ENCODE data around the gene PROP1. TPM values are rescaled to one million over a fixed set of nuclear protein-coding genes. Genes with fewer than 3 reads are reported as not detected.
"Not testable (repeated sequence)": the region's sequence is repeated elsewhere in the genome, so short reads cannot be mapped to it uniquely, and the experiment has no call there.

The PROP1 gene
- total RNA-seq, 1 donor, result not detected

DNA sequence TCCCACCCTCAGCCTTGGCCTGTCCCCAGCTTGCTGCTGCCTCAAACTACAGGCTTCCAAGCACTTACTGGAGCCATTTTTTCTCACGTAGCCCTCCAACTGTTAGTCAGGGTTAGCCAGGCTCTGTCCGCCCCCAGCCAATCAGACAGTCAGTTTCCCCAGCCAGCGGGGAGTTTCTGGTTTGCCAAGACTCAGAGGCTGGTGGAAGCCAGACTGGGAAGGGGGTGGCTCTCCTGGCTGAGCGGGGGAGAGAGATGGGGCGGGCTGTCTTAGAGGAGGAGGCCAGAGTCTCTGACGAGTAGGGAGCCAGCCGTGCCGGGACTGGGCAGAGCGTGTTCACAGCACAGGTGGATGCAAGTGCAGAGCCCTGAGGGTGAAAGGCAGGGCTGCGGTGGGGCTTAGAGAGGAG lies 15.3 kb downstream of the PROP1 start:
- no peak overlapping the region for H3K4me3 ChIP-seq (ENCODE audit: low read depth, low read length)
- TF ChIP-seq, protein P1, sequence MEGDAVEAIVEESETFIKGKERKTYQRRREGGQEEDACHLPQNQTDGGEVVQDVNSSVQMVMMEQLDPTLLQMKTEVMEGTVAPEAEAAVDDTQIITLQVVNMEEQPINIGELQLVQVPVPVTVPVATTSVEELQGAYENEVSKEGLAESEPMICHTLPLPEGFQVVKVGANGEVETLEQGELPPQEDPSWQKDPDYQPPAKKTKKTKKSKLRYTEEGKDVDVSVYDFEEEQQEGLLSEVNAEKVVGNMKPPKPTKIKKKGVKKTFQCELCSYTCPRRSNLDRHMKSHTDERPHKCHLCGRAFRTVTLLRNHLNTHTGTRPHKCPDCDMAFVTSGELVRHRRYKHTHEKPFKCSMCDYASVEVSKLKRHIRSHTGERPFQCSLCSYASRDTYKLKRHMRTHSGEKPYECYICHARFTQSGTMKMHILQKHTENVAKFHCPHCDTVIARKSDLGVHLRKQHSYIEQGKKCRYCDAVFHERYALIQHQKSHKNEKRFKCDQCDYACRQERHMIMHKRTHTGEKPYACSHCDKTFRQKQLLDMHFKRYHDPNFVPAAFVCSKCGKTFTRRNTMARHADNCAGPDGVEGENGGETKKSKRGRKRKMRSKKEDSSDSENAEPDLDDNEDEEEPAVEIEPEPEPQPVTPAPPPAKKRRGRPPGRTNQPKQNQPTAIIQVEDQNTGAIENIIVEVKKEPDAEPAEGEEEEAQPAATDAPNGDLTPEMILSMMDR (IDR thresholded peaks at IDR 0.05; ENCODE audit: insufficient read depth, low read length), result no peak
- peak; percentile 30 for DNase-seq (ENCODE audit: low read depth)

DNA sequence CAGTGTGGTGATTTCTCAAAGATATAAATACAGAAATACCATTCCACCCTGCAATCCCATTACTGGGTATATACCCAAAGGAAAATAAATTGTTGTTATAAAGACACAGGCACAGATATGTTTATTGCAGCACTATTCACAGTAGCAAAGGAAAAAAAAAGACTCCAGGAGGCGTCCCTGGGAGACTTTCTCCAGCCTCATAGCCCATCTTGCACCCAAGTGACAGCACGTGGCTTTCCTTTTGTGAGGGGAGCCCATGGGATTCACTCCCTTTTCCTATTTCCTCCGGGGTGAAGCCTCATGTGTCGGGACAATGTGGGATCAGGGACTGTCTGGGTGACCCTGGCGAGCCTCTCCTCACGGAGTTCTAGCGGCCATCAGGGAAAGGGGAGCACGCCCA lies 18.4 kb downstream of the PROP1 start:
- not testable (repeated sequence) for DNase-seq (ENCODE audit: low read depth); H3K4me3 ChIP-seq (ENCODE audit: low read depth, low read length)

DNA sequence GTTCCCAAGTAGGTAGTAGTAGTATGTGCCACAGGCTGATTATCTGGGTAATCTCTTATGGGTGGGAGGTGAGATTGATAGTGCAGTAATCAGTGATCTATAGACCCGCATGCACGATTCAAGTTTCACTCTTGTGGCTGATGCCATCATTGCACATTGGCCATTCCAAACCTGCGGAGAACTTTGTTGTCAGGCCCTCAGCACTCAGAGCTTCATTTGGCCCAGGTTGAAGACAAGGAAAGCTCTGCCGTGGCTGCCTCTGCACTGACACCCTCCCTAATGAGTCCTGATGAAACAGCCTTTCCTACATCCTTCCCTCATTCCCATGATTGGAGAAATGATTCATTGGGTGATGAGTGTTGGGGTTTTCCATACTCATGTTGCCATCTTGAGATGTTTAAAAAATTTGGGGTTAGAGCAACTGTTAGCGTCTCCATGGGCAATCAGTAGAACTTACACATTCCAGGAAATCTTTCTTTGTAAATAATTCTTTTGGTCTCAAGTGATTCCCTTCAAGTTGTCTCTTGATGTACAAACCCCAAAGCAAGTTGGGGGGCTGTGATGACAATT lies 22.9 kb downstream of the PROP1 start:
- no peak overlapping the region for H3K4me3 ChIP-seq (ENCODE audit: low read depth, low read length)
- TF ChIP-seq, protein P1 (IDR thresholded peaks at IDR 0.05; ENCODE audit: insufficient read depth, low read length), result no peak
- no peak for DNase-seq (ENCODE audit: low read depth)

DNA sequence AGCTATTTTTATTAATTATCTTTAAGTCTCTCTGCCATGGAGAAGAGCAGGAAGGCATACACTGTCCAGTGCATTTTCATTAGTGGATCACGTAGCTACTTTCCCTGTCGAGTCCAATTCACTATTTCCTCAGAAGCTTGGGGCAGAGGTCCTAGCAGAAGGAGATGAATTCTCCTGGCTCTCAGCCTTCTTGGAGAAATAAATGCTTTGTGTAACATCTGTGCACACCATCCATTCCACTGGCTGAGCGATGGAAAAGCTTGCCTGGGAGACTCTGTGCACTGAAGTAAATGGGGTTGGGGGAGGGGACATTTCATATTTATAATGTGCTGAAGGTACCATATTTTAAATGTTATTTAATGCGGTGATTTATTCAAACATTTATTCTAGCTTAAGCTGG lies 23.4 kb downstream of the PROP1 start:
- TF ChIP-seq, protein P1 (IDR thresholded peaks at IDR 0.05; ENCODE audit: insufficient read depth, low read length), result no peak
- peak; percentile 46 for DNase-seq (ENCODE audit: low read depth)
- no peak overlapping the region for H3K4me3 ChIP-seq (ENCODE audit: low read depth, low read length)

DNA sequence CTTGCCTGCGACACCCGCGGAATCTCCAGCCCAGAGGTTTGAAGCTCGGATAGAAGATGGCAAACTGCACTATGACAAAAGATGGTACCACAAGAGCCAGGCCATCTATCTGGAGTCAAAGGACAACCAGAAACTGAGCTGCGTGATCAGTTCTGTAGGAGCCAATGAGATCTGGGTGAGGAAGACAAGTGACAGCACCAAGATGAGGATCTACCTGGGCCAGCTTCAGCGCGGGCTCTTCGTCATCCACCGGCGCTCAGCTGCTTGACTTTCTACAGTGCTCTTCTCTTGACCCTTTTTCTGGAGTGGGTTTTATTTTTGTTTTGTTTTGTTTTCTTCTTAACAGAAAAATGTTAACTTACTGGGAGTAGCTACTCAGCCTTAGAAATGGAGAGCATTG lies 24.0 kb downstream of the PROP1 start:
- not testable (repeated sequence) for DNase-seq (ENCODE audit: low read depth); H3K4me3 ChIP-seq (ENCODE audit: low read depth, low read length)

DNA sequence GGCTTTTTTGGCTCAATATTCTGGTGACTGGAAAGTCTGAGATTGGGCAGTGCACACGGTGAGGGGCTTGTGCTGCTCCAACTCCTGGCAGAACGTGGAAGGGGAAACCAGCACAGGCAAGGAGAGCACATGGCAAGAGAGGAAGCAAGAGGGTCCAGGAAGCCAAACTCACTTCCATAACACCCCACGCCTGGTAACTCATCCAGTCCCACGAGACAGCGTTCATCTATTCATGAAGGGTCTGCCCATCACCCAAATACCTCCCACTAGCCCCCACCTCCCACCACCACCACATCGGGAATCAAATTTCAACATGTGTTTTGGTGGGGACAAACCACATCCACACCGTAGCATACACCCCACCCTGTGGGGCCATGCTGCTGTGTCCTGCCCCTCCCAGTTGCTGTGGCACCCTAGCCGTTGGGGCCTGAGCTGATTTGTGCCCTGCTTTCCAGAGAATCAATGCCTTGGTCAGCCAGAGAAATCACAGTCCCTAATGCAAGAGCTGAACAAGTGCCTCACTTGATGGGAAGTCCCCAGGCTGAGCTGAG lies 27.3 kb downstream of the PROP1 start:
- DNase-seq (ENCODE audit: low read depth), result no peak
- TF ChIP-seq, protein P1 (IDR thresholded peaks at IDR 0.05; ENCODE audit: insufficient read depth, low read length), result no peak
- H3K4me3 ChIP-seq (ENCODE audit: low read depth, low read length), result no peak overlapping the region

DNA sequence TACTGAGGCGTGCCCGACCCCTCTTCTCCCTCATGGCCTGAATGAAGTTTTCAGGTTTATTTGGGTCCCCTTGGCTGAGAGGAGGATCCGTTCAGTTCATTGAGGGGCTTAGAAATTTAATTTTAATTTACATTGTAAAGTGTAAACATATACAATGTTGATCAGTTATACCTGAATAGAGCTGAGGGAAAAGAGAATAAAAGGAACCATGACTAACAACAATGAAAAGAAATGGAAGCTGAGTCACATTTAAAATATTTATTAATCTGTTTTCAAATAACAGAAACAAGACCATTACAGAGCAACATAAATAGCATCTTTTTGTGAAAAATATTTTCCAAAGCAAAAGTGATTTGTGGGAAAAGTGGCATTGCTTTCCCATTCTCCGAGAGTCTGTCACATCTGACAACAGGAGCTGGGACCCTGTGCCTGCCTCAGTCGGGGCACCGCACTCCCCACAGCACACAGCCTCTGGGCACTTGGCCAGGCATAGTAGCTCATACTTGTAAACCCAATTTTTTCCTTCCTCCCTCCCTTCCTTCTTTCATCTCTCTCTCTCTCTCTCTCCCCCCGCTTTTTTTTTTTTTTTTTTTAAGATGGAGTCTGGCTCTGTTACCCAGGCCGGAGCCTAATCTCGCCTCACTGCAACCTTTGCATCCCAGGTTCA lies 28.7 kb downstream of the PROP1 start:
- no peak overlapping the region for H3K4me3 ChIP-seq (ENCODE audit: low read depth, low read length)
- peak; percentile 9 for DNase-seq (ENCODE audit: low read depth)
- TF ChIP-seq, protein P1 (IDR thresholded peaks at IDR 0.05; ENCODE audit: insufficient read depth, low read length), result no peak

DNA sequence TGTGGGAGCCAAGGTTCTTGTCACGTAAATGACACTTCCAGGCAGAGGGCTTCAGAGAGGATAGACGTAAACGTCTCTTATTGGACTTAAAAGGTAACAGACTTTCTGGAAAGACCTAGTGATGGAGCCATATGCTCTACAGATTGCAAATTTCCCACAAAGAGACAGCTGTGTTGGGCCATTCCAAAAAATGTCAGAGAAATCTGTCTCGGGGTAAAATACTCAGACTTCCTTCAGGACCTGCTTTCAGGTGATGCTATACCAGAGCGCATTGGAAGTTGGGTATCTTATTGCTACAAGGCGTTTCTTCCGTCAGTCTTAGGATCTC lies 29.2 kb downstream of the PROP1 start:
- TF ChIP-seq, protein P1 (IDR thresholded peaks at IDR 0.05; ENCODE audit: insufficient read depth, low read length), result no peak
- no peak for DNase-seq (ENCODE audit: low read depth)
- no peak overlapping the region for H3K4me3 ChIP-seq (ENCODE audit: low read depth, low read length)
